ENCODE results near the gene CCDC192. TPM values are rescaled to one million over a fixed set of nuclear protein-coding genes. Genes with fewer than 3 reads are reported as not detected.

Gene CCDC192
- total RNA-seq, 5 donors from 2014 or later (not counting 1 experiment from before 2014, with no cell fraction given) = 0.58 TPM; not detected in 4

DNA sequence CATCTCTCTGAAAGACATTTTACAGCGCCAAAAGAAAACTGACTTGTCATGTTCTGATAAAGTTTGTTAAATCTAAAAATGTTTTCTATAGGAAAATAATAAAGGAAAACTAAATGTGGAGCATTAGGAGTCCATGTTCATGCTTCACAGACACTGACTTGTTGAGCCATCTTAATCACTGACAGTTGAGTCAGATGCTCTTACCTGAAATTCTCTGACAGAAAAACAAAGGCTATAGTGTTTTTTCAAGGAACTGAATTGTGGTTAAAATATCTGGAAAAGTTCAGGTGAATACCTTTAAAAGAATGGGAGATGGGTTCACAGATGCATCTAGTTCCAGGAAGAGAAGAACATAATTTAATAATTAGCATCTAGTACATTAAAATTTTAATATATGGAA is 266.9 kb downstream of the CCDC192 start:
- POLR2A ChIA-PET = no interaction called here
- H3K27ac ChIP-seq (ENCODE audit: low read length) = no peak overlapping the region
- H3K9me3 Mint-ChIP-seq = peaks cover 7% of the 10 kb centered on the region in 3 donors
- no peak for ATAC-seq (replicated peaks in 1 of 4)
- H3K27ac Mint-ChIP-seq = no peak overlapping the region
- CTCF ChIA-PET = interaction anchor here in 1 of 2 donors (0.5 kb wide), 1 partner anchor 229 kb away, joined by 3 read pairs; no protein-coding TSS in a partner anchor
- no peaks in the 10 kb centered on the region for H3K9me3 ChIP-seq
- no peak for DNase-seq
- no peaks in the 10 kb centered on the region for H3K27me3 Mint-ChIP-seq
- peaks cover 38% of the 10 kb centered on the region for H3K36me3 Mint-ChIP-seq
- no peak overlapping the region for H3K4me3 Mint-ChIP-seq
- H3K4me3 ChIP-seq (ENCODE audit: control insufficient read depth in 1 of 2, extremely low read depth in 1 of 2, low read length in 1 of 2) = no peak overlapping the region
- H3K4me1 ChIP-seq (ENCODE audit: control insufficient read depth in 1 of 2, extremely low read depth in 1 of 2, insufficient read depth in 2 of 2, low read length in 2 of 2) = no peaks in the 10 kb centered on the region
- H3K4me1 Mint-ChIP-seq = no peaks in the 10 kb centered on the region
- no CpG with 5 or more reads among the region's 1 CpG for WGBS (ENCODE audit: insufficient coverage)
- H3K36me3 ChIP-seq (ENCODE audit: control insufficient read depth in 2 of 2, extremely low read depth in 1 of 2, insufficient read depth in 1 of 2, low read length in 1 of 2) = peaks cover 0 to 7% of the 10 kb centered on the region in 2 donors
- H3K27me3 ChIP-seq (replicated peaks in 1 of 2; ENCODE audit: control insufficient read depth in 2 of 2, extremely low read depth in 1 of 2, insufficient read depth in 2 of 2, low read length in 1 of 2) = no peaks in the 10 kb centered on the region

DNA sequence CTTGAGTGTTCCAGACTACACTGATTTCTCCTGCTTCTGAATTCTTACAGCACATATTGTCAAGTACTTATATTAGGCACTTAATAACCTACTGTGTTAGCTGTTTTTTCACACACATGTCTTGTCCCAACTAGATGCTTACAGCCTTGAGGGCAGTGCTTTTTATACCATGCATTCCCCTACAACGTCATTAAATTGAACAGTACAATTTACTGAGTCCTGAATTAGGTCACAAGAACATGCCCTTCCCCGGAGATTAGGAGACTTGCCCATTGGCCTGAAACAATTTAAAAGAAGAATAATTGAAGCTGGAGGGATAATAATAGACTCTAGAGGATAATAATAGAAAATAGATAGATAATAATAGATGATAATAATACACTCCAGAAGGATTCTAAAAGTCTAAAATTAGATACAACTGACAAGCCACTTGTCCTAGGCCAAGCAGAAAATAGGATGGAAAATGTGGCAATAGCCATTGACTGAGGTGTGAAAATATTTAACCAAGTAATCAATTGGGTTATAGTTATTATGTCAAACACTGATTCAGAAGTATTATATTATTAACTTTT is 267.7 kb downstream of the CCDC192 start:
- Histone ChIP-seq H3K4me3 (ENCODE audit: control insufficient read depth in 1 of 2, extremely low read depth in 1 of 2, low read length in 1 of 2) (no peak overlapping the region), H3K9me3 (no peaks in the 10 kb centered on the region), H3K4me1 (ENCODE audit: control insufficient read depth in 1 of 2, extremely low read depth in 1 of 2, insufficient read depth in 2 of 2, low read length in 2 of 2) (no peaks in the 10 kb centered on the region), H3K27me3 (replicated peaks in 1 of 2; ENCODE audit: control insufficient read depth in 2 of 2, extremely low read depth in 1 of 2, insufficient read depth in 2 of 2, low read length in 1 of 2) (no peaks in the 10 kb centered on the region), H3K27ac (ENCODE audit: low read length) (no peak overlapping the region), H3K36me3 (ENCODE audit: control insufficient read depth in 2 of 2, extremely low read depth in 1 of 2, insufficient read depth in 1 of 2, low read length in 1 of 2) (peaks cover 0 to 6% of the 10 kb centered on the region in 2 donors)
- peaks cover under 1 to 7% (median 7%) of the 10 kb centered on the region in 3 donors for H3K9me3 Mint-ChIP-seq
- DNase-seq (no peak), ATAC-seq (replicated peaks in 1 of 4) (no peak)
- peaks cover 31% of the 10 kb centered on the region for H3K36me3 Mint-ChIP-seq
- CTCF ChIA-PET = no interaction called here
- no CpG with 5 or more reads among the region's 2 CpGs for WGBS (ENCODE audit: insufficient coverage)
- H3K27ac Mint-ChIP-seq = no peak overlapping the region
- H3K27me3 Mint-ChIP-seq = no peaks in the 10 kb centered on the region
- no peaks in the 10 kb centered on the region for H3K4me1 Mint-ChIP-seq
- POLR2A ChIA-PET = interaction anchor here in 1 of 2 donors (0.6 kb wide), 1 partner anchor 1140 kb away, joined by 3 read pairs; no protein-coding TSS in a partner anchor
- no peak overlapping the region for H3K4me3 Mint-ChIP-seq

DNA sequence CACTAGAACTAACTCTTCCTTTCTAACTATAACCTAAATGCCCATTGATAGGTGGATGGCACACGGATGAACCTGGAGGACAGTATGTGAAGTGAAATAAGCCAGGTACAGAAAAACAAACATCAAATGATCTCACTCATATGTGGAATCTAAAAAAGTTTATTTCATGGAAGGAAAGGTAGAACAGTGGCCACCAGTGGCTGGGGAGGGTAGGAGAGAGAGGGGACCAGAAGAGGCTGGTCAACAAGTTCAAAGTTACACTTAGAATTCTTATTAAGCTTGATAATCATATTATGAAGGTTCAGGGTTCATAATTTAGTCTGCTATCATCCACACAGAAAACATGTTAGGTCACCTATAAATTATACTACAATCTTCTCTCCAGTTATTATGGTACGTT is 272.8 kb downstream of the CCDC192 start:
- H3K9me3 Mint-ChIP-seq = no peaks in the 10 kb centered on the region

DNA sequence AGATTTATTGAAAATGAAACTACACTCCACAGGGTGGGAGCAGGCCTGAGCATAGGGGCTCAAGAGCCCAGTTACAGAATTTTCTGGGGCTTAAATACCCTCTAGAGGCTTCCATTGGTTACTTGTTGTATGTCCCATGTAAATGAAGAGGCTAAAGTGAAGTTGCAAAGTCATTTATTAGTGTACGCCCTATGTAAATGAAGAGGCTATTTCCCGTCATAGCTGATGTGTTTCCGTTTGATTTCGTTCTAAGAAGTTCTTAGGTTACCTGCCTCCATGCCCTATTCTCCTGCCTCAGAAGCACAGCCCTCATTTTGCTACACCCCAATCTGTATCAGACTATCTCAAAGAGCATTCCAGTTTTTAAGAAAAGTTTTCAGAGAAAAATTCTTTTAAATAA is 273.3 kb downstream of the CCDC192 start:
- no peaks in the 10 kb centered on the region for H3K27me3 Mint-ChIP-seq
- H3K9me3 Mint-ChIP-seq = no peaks in the 10 kb centered on the region
- no peaks in the 10 kb centered on the region for H3K4me1 Mint-ChIP-seq
- no peak overlapping the region for H3K4me3 ChIP-seq (ENCODE audit: control insufficient read depth in 1 of 2, extremely low read depth in 1 of 2, low read length in 1 of 2)
- ChIA-PET CTCF (no interaction called here), POLR2A (no interaction called here)
- 96% methylated on average over 4 of the region's 4 CpGs for WGBS (ENCODE audit: insufficient coverage)
- H3K36me3 ChIP-seq (ENCODE audit: control insufficient read depth in 2 of 2, extremely low read depth in 1 of 2, insufficient read depth in 1 of 2, low read length in 1 of 2) = no peaks in the 10 kb centered on the region
- ATAC-seq (replicated peaks in 1 of 4) (no peak), DNase-seq (no peak)
- H3K36me3 Mint-ChIP-seq = peaks cover 14% of the 10 kb centered on the region
- no peaks in the 10 kb centered on the region for H3K27me3 ChIP-seq (replicated peaks in 1 of 2; ENCODE audit: control insufficient read depth in 2 of 2, extremely low read depth in 1 of 2, insufficient read depth in 2 of 2, low read length in 1 of 2)
- no peak overlapping the region for H3K27ac Mint-ChIP-seq
- H3K4me3 Mint-ChIP-seq = no peak overlapping the region
- no peaks in the 10 kb centered on the region for H3K4me1 ChIP-seq (ENCODE audit: control insufficient read depth in 1 of 2, extremely low read depth in 1 of 2, insufficient read depth in 2 of 2, low read length in 2 of 2)
- no peak overlapping the region for H3K27ac ChIP-seq (ENCODE audit: low read length)
- no peaks in the 10 kb centered on the region for H3K9me3 ChIP-seq

More for the DNA sequence above, 272.8 kb downstream of the CCDC192 start:
- Histone ChIP-seq H3K36me3 (ENCODE audit: control insufficient read depth in 2 of 2, extremely low read depth in 1 of 2, insufficient read depth in 1 of 2, low read length in 1 of 2) (no peaks in the 10 kb centered on the region), H3K4me1 (ENCODE audit: control insufficient read depth in 1 of 2, extremely low read depth in 1 of 2, insufficient read depth in 2 of 2, low read length in 2 of 2) (no peaks in the 10 kb centered on the region), H3K27ac (ENCODE audit: low read length) (no peak overlapping the region), H3K9me3 (no peaks in the 10 kb centered on the region), H3K4me3 (ENCODE audit: control insufficient read depth in 1 of 2, extremely low read depth in 1 of 2, low read length in 1 of 2) (no peak overlapping the region), H3K27me3 (replicated peaks in 1 of 2; ENCODE audit: control insufficient read depth in 2 of 2, extremely low read depth in 1 of 2, insufficient read depth in 2 of 2, low read length in 1 of 2) (no peaks in the 10 kb centered on the region)
- WGBS (ENCODE audit: insufficient coverage) = 100% methylated on average over 1 of the region's 2 CpGs
- no peak overlapping the region for H3K4me3 Mint-ChIP-seq
- DNase-seq (no peak), ATAC-seq (replicated peaks in 1 of 4) (no peak)
- ChIA-PET POLR2A (no interaction called here), CTCF (no interaction called here)
- peaks cover 13% of the 10 kb centered on the region for H3K36me3 Mint-ChIP-seq
- no peaks in the 10 kb centered on the region for H3K27me3 Mint-ChIP-seq
- H3K27ac Mint-ChIP-seq = no peak overlapping the region
- H3K4me1 Mint-ChIP-seq = no peaks in the 10 kb centered on the region

DNA sequence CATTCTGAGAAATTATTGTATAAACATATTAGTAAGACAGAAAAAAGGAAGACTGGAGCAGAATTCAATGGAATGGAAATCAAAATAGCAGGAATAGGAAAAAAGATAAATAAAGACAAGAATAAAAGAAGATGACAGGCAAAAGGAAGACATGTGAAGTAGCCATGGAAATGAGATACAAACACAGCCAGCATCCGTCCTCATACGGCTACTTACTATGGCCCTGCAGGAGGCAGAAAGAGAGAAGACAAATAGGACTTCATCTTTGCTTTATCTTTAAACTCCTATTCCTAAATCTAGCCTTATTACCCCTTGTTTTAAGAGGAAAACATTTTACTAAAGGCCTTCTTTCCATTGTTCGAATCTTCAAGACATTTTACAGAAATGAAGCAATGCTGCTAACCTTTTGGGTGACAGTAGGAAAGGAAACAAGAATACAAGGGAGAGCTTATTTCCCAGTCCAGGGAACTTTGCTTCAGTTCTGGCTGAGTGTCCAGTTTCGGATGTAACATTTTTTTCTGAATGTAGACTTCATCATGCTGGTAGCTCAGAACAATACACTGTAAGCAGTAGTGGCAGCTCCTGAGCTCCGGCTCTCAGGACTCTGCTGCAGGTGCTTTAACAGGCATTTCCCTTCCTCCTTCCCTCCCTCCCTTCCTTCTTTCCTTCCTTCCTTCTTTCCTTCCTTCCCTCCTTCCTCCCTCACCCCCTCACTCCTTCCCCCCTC is 274.0 kb downstream of the CCDC192 start:
- ChIA-PET POLR2A (interaction anchor here in 1 of 2 donors (0.5 kb wide), 1 partner anchor 58 kb away, joined by 3 read pairs; no protein-coding TSS in a partner anchor), CTCF (interaction anchor here in 1 of 2 donors (0.7 kb wide), 1 partner anchor 84 kb away, joined by 4 read pairs; no protein-coding TSS in a partner anchor)
- Mint-ChIP-seq H3K27me3 (no peaks in the 10 kb centered on the region), H3K4me1 (no peaks in the 10 kb centered on the region), H3K9me3 (no peaks in the 10 kb centered on the region), H3K27ac (no peak overlapping the region), H3K4me3 (no peak overlapping the region), H3K36me3 (peaks cover 17% of the 10 kb centered on the region)
- Histone ChIP-seq H3K9me3 (no peaks in the 10 kb centered on the region), H3K4me1 (ENCODE audit: control insufficient read depth in 1 of 2, extremely low read depth in 1 of 2, insufficient read depth in 2 of 2, low read length in 2 of 2) (no peaks in the 10 kb centered on the region), H3K27me3 (replicated peaks in 1 of 2; ENCODE audit: control insufficient read depth in 2 of 2, extremely low read depth in 1 of 2, insufficient read depth in 2 of 2, low read length in 1 of 2) (no peaks in the 10 kb centered on the region), H3K4me3 (ENCODE audit: control insufficient read depth in 1 of 2, extremely low read depth in 1 of 2, low read length in 1 of 2) (no peak overlapping the region), H3K36me3 (ENCODE audit: control insufficient read depth in 2 of 2, extremely low read depth in 1 of 2, insufficient read depth in 1 of 2, low read length in 1 of 2) (no peaks in the 10 kb centered on the region), H3K27ac (ENCODE audit: low read length) (no peak overlapping the region)
- ATAC-seq (replicated peaks in 1 of 4) (no peak), DNase-seq (no peak)
- 93% methylated on average over 2 of the region's 5 CpGs for WGBS (ENCODE audit: insufficient coverage)

DNA sequence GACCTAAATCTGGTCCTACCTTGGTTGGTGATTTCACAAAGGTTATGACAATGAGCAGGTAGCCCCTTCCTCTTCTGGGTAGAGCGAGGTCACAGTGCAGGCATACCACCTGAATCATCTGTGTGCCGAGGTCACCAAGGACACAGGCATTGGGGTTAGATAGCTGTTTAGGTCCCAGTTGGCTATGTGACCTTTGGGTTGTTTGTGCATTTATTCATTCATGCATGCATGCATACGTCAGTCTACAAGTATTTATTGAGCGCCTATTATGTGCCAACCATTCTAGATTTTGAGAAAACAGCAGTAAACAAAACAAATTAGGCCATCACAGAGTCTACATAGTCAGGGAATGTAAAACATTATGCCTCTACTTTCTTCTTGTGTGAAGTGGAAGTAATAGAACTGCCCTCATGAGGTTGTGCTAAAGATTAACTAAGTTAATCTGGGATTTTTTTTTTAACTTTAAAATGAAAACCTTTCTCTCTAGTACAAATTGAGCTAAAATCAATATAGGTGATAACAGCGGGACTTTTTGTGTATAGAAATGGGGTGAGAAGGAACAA is 275.6 kb downstream of the CCDC192 start:
- Histone ChIP-seq H3K4me1 (ENCODE audit: control insufficient read depth in 1 of 2, extremely low read depth in 1 of 2, insufficient read depth in 2 of 2, low read length in 2 of 2) (no peaks in the 10 kb centered on the region), H3K4me3 (ENCODE audit: control insufficient read depth in 1 of 2, extremely low read depth in 1 of 2, low read length in 1 of 2) (no peak overlapping the region), H3K36me3 (ENCODE audit: control insufficient read depth in 2 of 2, extremely low read depth in 1 of 2, insufficient read depth in 1 of 2, low read length in 1 of 2) (no peaks in the 10 kb centered on the region), H3K27ac (ENCODE audit: low read length) (no peak overlapping the region), H3K9me3 (no peaks in the 10 kb centered on the region), H3K27me3 (replicated peaks in 1 of 2; ENCODE audit: control insufficient read depth in 2 of 2, extremely low read depth in 1 of 2, insufficient read depth in 2 of 2, low read length in 1 of 2) (no peaks in the 10 kb centered on the region)
- ATAC-seq (replicated peaks in 1 of 4) (no peak), DNase-seq (no peak)
- POLR2A ChIA-PET = interaction anchor here in 1 of 2 donors (0.7 kb wide), 1 partner anchor 327 kb away, joined by 3 read pairs; no protein-coding TSS in a partner anchor
- WGBS (ENCODE audit: insufficient coverage) = 100% methylated on average over 2 of the region's 5 CpGs
- no peak overlapping the region for H3K27ac Mint-ChIP-seq
- H3K36me3 Mint-ChIP-seq = peaks cover 22% of the 10 kb centered on the region
- H3K9me3 Mint-ChIP-seq = no peaks in the 10 kb centered on the region
- no peaks in the 10 kb centered on the region for H3K27me3 Mint-ChIP-seq
- CTCF ChIA-PET = interaction anchor here in 1 of 2 donors (0.7 kb wide), 1 partner anchor 107 kb away, joined by 4 read pairs; no protein-coding TSS in a partner anchor
- H3K4me3 Mint-ChIP-seq = no peak overlapping the region
- no peaks in the 10 kb centered on the region for H3K4me1 Mint-ChIP-seq

All from T-cell (primary cell).